IMR-90 (cell line): Measurements from ENCODE around the gene PATJ.

Experiments used
- CEBPB ChIP-seq: IDR thresholded peaks from 2 replicates; pipeline ENCODE4 v1.6.1; 2012; ENCODE audit warnings: low read depth, low read length, improper control_type of control experiment
- CHD1 ChIP-seq: IDR thresholded peaks from 2 replicates; pipeline ENCODE4 v1.6.1; 2012; ENCODE audit warnings: low read depth, low read length, improper control_type of control experiment
- FOS ChIP-seq: fragments of 150-350 bp; IDR thresholded peaks from 2 replicates; pipeline ENCODE4 v1.6.1; 2016; ENCODE audit warnings: low read depth, low read length
- MAFK ChIP-seq: IDR thresholded peaks from 2 replicates; pipeline ENCODE4 v1.6.1; 2012; ENCODE audit warnings: low read depth, low read length, improper control_type of control experiment
- MAZ ChIP-seq: IDR thresholded peaks from 2 replicates; pipeline ENCODE4 v1.6.1; 2012; ENCODE audit warnings: low read depth, mild to moderate bottlenecking, low read length, improper control_type of control experiment, moderate library complexity, borderline replicate concordance
- MXI1 ChIP-seq: IDR thresholded peaks from 2 replicates; pipeline ENCODE4 v1.6.1; 2012; ENCODE audit warnings: low read depth, mild to moderate bottlenecking, low read length, moderate library complexity, borderline replicate concordance
- NFE2L2 ChIP-seq: fragments of 150-350 bp; IDR thresholded peaks from 2 replicates; pipeline ENCODE4 v1.6.1; 2016; ENCODE audit warnings: low read depth, mild to moderate bottlenecking, low read length
- POLR2A ChIP-seq: IDR thresholded peaks from 2 replicates; pipeline ENCODE4 v1.6.1; 2012; ENCODE audit warnings: mild to moderate bottlenecking, low read depth, low read length
- RAD21 ChIP-seq: IDR thresholded peaks from 2 replicates; pipeline ENCODE4 v1.6.1; 2012; ENCODE audit warnings: low read length, improper control_type of control experiment
- RFX5 ChIP-seq: IDR thresholded peaks from 2 replicates; pipeline ENCODE4 v1.8.0; 2012; ENCODE audit warnings: low read depth, mild to moderate bottlenecking, low read length, moderate library complexity
- SMC3 ChIP-seq: fragments of 150-350 bp; IDR thresholded peaks from 2 replicates; pipeline ENCODE4 v1.6.1; 2016; ENCODE audit warnings: low read depth, mild to moderate bottlenecking, antibody characterized with exemption, low read length, moderate library complexity
- TF ChIP-seq, protein P1 (sequence below): conservative IDR thresholded peaks from 2 replicates; pipeline ENCODE4 v1.5.1; 2012; ENCODE audit warnings: mild to moderate bottlenecking, low read depth, low read length, improper control_type of control experiment
- TF ChIP-seq, protein P2 (sequence below): fragments of 150-350 bp; IDR thresholded peaks from 2 replicates; pipeline ENCODE4 v1.6.1; 2017; ENCODE audit warnings: mild to moderate bottlenecking, antibody characterized with exemption, low read length, low read depth

GRCh38 chr1:61790837-61791236 is 48.6 kb downstream of the PATJ start:
- no peak for TF ChIP-seq POLR2A
- no peak for TF ChIP-seq RAD21
- TF ChIP-seq, protein P1, sequence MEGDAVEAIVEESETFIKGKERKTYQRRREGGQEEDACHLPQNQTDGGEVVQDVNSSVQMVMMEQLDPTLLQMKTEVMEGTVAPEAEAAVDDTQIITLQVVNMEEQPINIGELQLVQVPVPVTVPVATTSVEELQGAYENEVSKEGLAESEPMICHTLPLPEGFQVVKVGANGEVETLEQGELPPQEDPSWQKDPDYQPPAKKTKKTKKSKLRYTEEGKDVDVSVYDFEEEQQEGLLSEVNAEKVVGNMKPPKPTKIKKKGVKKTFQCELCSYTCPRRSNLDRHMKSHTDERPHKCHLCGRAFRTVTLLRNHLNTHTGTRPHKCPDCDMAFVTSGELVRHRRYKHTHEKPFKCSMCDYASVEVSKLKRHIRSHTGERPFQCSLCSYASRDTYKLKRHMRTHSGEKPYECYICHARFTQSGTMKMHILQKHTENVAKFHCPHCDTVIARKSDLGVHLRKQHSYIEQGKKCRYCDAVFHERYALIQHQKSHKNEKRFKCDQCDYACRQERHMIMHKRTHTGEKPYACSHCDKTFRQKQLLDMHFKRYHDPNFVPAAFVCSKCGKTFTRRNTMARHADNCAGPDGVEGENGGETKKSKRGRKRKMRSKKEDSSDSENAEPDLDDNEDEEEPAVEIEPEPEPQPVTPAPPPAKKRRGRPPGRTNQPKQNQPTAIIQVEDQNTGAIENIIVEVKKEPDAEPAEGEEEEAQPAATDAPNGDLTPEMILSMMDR, result no peak
- TF ChIP-seq, protein P2, sequence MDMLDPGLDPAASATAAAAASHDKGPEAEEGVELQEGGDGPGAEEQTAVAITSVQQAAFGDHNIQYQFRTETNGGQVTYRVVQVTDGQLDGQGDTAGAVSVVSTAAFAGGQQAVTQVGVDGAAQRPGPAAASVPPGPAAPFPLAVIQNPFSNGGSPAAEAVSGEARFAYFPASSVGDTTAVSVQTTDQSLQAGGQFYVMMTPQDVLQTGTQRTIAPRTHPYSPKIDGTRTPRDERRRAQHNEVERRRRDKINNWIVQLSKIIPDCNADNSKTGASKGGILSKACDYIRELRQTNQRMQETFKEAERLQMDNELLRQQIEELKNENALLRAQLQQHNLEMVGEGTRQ, result 0 out of 2 replicates have a peak, but pooled peaks have one; percentile 7
- TF ChIP-seq FOS, result no peak
- TF ChIP-seq NFE2L2, result no peak
- TF ChIP-seq SMC3, result no peak
- no peak for TF ChIP-seq MXI1
- TF ChIP-seq CEBPB, result no peak
- no peak for TF ChIP-seq RFX5
- TF ChIP-seq MAFK, result no peak
- no peak for TF ChIP-seq CHD1
- no peak for TF ChIP-seq MAZ
